ENCODE data around the gene SPIRE2.

SPIRE2 gene

GRCh38 chr16:89883346-89884040 lies 55.2 kb downstream of the SPIRE2 start:
- H3K4me3 ChIP-seq (ENCODE audit: low read depth, low read length) = no peak overlapping the region
- TF ChIP-seq CTCF (IDR thresholded peaks at IDR 0.05; ENCODE audit: insufficient read depth, low read depth, low read length, missing control alignments) = no peak
- DNase-seq (ENCODE audit: low read depth) = no peak

GRCh38 chr16:89884041-89884421 lies 55.8 kb downstream of the SPIRE2 start:
- TF ChIP-seq CTCF (IDR thresholded peaks at IDR 0.05; ENCODE audit: insufficient read depth, low read depth, low read length, missing control alignments) = no peak
- no peak overlapping the region for H3K4me3 ChIP-seq (ENCODE audit: low read depth, low read length)

GRCh38 chr16:89887243-89887642 lies 59.0 kb downstream of the SPIRE2 start:
- H3K4me3 ChIP-seq (ENCODE audit: low read depth, low read length) = no peak overlapping the region
- no peak for DNase-seq (ENCODE audit: low read depth)
- TF ChIP-seq CTCF (IDR thresholded peaks at IDR 0.05; ENCODE audit: insufficient read depth, low read depth, low read length, missing control alignments) = no peak

More at GRCh38 chr16:89884041-89884421, 55.8 kb downstream of the SPIRE2 start:
- DNase-seq (ENCODE audit: low read depth) = no peak

GRCh38 chr16:89890200-89890599 lies 61.9 kb downstream of the SPIRE2 start:
- no peak for DNase-seq (ENCODE audit: low read depth)
- no peak overlapping the region for H3K4me3 ChIP-seq (ENCODE audit: low read depth, low read length)
- TF ChIP-seq CTCF (IDR thresholded peaks at IDR 0.05; ENCODE audit: insufficient read depth, low read depth, low read length, missing control alignments) = no peak

GRCh38 chr16:89890886-89891657 lies 62.8 kb downstream of the SPIRE2 start:
- TF ChIP-seq CTCF (IDR thresholded peaks at IDR 0.05; ENCODE audit: insufficient read depth, low read depth, low read length, missing control alignments) = no peak
- no peak overlapping the region for H3K4me3 ChIP-seq (ENCODE audit: low read depth, low read length)
- DNase-seq (ENCODE audit: low read depth) = no peak

- no peak for TF ChIP-seq CTCF (IDR thresholded peaks at IDR 0.05; ENCODE audit: insufficient read depth, low read depth, low read length, missing control alignments)
- DNase-seq (ENCODE audit: low read depth) = no peak
- H3K4me3 ChIP-seq (ENCODE audit: low read depth, low read length) = no peak overlapping the region
These were observed 63.9 kb downstream of the SPIRE2 start for GRCh38 chr16:89892055-89892630.
